GM18526 (cell line): Measurements from ENCODE around the gene FRMPD1.

Source experiments
- POLR2A ChIP-seq: IDR thresholded peaks from 3 replicates; pipeline ENCODE4 v1.6.1; 2011; ENCODE audit not compliant: insufficient read length; ENCODE audit errors: extremely low read depth

FRMPD1 gene, protein sequence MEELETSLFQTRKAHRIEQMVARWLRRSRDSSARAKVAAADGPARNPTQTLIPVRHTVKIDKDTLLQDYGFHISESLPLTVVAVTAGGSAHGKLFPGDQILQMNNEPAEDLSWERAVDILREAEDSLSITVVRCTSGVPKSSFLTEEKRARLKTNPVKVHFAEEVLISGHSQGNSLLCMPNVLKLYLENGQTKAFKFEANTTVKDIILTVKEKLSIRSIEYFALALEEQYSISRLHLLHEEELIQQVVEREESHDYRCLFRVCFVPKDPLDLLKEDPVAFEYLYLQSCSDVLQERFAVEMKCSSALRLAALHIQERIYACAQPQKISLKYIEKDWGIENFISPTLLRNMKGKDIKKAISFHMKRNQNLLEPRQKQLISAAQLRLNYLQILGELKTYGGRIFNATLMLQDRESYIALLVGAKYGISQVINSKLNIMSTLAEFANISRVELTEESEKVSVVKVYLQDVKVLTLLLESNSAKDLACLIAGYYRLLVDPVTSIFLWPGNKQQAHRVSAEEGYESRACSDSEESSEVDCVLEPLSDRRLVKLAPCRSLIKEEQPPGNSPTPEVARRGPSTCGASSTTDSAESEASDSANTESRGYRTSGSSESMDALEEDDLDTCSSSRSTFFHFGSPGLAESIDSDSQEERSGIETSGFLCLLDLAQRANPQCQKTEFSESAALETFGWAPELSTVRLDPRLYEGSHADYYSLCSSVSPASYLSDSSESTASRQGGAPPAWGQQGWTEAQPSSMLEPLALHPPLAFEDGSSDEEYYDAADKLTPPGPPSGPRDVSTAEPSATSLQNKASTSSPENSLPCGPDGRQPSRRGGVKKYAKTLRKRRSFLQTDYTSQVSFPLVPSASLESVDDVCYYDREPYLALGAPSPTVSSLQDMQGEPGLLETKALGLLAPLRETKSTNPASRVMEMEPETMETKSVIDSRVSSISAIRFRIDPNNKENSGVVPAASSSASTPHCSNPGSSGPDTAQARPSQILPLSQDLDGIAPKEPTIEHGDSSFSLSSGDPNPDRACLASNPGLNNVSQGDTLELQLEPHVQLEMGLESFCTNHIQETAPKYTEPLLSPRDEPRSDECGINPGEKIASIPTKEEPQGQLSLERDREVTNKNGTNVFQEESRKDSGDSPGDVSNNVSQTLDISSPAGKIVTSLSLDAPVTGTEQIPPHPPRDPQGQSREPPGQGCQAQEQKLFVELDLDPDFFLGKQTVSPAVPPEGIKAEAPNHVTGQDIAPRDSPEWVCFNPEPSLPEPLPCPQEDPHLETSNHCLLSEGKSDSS (N-terminal part only)

DNA sequence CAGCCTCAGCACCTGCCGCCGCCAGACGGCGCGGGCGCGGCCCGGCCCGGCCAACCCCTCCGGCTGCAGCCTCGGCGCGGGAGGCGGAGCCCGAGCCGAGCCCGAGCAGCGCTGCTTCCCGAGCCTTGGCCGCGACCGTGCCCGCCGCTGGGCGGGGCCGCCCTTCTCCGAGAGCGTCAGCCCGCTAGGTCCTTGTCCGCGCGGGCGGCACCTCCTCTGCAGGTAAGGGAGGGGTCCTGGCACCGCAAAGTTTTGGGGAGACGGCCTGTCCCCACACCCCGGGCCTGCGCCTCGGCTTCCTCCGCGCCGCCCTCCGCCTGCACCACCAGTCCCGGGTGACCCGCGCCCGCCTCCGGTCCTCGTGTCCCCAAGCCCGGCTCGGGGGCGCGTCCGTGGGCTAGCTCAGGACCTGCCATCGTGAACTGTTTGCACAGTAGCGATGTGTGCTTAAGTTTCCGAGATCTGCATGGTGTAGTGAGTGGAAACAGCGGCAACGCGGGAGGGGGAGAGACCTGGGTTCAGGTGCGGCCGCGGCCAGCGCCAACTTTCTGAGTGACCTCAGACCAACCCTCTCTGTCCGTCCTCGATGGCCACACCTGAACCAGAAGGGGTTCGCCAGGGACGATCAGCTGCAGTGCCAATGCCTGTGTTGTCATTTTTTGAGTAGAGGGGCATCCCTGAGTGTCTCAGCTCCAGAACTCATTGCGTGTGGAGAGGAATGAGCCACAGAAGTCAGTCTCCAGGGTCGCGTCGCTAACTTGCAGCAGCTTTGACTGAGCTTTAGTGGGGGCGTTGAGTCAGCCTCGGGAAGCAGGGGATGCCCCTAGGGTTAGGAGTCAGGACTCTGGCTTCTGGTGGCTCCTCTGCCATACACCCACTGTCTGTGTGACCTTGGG, at the start of gene FRMPD1:
Gene FRMPD1 (plus strand): TSS at position 82 of the 896 bp plus-strand sequence. CDS start 41,688 bp downstream, outside the sequence.
- no peak for TF ChIP-seq POLR2A

DNA sequence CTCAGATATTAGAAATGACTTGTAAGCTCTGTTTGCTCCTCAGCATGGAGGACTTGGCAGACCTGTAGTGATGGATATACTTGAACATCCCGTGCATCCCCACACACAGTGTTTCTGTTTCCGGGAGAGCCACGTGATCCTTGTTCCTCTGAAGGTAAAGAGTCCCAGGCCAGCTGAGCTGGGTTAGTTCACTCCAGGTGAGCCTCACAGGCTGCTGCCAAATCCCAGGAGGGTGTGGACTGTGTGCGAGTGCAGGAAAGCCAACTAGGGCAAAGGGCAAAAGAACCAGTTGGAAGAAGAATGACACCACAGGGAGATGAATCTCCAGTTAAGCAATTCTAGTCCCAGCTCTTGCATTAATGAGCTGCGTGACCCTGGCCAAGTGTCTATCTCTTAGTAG, 47.9 kb upstream of the FRMPD1 start:
- TF ChIP-seq POLR2A, result no peak

DNA sequence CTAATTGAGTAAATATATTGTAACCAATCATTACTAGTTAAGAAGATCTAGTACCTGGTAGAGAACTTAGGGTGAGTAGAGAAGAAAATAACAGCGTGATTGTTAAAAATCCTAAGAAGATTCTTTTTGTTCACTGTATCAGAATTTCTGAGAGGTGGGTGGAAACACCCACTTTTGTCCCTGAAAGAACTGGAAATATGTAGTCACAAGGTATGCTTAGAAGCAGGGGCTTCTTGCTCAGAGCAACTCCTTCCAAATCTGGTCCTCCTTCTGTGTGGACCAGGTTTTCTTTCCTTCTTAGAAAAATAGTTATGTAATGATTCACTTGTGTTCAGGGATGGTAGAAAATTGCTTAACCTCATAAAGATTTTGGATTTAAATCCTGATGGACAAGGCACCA, 46.5 kb upstream of the FRMPD1 start:
- TF ChIP-seq POLR2A, result no peak

DNA sequence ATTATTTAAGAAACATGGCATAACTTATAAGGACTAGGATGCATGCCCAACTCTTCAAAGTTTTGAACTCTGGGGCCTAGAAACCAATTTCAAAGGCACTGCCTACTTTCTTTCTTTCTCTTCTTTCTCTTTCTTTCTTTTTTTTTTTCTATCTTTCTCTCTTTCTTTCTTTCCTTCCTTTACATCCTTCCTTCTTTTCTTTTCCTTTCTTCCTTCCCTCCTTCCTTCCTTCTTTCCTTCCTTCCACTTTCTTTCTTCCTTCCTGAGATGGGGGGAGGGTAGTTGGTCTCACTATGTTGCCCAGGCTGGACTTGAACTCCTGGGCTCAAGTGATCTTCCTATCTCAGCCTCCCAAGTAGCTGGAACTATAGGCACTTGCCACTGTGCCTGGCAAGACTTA, 42.5 kb upstream of the FRMPD1 start:
- TF ChIP-seq POLR2A, result no peak

DNA sequence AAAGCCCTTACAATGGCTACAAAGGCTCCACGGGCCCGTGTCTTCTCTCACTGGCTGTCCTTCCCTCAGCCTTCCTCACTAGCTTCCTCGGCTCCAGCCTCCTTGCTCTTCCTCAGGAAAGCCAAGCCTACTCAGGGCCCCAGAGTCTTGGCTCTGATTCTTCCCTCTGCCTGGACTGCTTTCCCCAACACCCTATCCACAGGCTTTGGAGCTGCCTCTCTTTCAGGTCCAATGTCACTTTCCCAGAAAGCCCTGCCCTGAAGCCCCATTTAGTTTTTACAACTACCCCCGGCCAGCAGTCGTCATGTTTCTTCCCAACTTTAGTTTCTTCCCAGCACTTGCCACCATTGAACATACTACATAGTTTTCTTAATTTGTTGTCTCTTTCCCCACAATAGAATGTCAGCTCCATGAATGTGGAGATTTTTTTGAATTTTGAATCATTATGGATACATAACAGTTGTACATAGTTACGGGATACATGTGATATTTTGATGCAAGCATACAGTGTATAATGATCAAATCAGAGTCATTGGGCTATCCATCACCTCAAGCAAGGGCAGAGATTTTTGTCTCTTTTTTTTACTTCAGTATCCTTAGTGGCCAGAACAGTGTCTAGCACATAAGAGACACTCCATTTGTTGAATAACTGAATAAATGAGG, 40.9 kb upstream of the FRMPD1 start:
- no peak for TF ChIP-seq POLR2A

DNA sequence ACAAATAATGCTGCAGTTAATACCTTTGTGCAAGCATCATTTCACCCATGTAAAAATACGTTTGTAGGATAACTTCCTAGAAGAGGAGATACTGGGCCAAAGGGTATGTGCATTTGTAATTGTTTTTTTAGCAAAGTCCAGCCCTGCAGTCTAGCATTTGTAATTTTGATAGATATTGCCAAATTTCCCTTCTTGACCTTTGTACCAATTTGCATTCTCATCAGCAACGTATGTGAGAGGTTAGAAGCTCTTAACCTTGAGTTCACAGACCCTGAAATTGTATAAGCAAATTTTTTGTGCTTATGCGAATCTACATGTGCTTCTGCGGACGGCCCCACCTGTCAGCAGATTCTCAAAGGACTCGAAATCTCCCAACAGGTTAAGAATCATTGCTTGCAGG, 39.7 kb upstream of the FRMPD1 start:
- no peak for TF ChIP-seq POLR2A

DNA sequence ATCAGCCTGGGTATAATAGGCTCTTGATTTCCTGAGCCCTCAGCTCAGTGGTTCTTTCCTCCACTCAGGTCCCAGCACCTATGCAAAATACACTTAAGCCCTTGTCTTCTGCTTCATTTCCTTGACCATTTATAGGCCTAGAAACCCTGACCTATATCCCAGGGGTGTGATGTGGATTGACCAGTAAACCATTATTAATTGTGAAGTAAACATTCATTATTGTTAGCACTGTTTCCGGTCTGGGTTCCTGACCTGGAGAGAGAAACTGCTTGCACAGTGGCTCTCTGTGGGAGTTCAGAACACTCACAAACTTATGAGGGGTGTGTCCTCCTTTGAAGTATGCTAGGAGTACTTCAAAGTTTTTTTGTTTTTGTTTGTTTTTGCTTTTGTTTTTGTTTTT, 38.8 kb upstream of the FRMPD1 start:
- no peak for TF ChIP-seq POLR2A

DNA sequence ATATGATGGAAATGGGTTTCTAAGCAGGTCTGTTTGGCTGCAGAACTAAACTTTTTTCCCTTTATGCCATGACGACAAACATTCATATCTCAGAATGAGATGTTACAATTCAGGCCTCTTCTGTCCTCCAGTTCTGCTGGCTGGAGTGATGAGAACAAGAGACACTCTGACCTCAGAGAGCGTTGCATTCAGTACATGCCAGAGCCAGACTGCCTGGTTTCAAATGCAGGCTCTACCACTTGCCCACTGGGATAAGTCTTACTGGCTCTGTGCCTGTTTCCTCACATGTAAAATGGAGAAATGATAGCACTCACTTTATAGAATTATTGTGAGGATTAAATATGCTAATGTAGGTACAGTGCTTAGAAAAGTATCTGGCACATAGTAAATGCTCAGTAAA, 33.6 kb upstream of the FRMPD1 start:
- no peak for TF ChIP-seq POLR2A

DNA sequence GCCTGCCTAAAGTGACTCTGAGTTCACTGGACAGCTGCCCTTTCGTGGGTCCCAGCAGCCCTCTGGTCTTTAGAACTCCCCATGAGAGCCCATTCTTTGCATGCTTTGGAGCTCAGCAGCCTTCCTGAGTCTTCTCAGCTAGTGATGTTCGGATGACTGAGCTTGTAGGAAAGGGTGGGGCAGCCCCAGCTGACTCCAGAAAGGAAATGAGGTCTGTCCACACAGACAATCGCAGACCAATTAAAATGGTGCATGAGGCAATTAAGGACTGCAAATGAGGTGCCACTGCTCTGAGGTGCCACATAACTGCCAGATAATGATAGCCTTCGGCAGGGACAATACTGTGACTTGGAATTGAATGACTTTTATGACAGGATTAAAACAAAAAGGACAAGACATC, 32.9 kb upstream of the FRMPD1 start:
- TF ChIP-seq POLR2A, result no peak

DNA sequence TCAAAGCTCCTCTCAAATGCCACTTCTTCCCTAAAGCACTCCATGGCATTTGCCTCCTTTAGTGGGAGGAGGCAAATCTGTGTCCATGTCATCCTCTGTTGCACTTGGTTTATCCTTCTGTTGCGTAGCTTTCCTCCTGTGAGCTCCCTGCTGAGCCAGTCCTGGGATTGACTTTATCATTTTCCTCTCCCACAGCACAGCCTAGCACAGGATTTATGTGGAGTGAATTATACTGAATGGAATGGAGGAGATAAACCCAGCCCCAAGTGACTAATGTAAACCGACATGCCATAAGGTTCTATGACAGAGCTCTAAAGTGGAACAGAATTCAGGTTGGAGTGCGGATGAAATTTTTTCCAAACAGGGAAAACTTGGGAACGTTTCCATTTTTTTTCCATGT, 31.9 kb upstream of the FRMPD1 start:
- no peak for TF ChIP-seq POLR2A

DNA sequence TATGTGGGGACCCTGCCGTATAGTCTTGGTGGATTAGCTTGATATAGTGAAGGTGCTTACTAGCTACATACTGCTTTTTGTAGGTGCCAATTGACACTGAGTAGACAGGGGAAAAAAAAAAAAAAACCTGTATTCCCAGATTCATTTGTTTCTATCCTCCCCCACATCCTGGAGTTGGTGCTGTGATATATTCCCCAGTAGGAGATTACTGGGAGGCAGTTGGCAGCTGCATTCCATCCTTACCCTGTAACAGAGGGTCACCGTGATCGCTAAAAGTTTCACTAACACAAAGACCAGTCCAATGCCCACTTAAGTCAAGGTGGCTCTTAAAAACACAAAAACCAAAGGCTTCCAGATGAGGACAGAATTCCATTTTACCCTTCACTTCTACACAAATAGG, 30.9 kb upstream of the FRMPD1 start:
- no peak for TF ChIP-seq POLR2A

DNA sequence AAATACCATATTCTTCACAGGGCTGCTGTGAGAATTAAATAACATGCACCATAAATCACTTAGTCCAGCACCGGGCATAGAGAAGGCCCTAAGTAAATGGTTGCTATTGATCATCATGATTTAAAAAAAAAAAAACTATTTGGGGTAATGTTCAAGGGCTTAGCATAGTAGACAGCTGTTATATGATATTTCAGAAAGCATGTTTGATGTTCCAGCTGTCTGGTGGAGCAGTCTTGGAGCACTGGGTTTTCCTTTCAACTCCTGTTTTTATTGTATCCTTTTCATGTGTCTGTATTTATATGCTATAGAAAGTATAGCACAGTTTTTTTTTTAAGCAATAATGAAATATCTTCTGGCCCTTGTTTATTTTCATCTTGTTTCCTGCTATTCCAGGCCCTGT, 30.4 kb upstream of the FRMPD1 start:
- no peak for TF ChIP-seq POLR2A

DNA sequence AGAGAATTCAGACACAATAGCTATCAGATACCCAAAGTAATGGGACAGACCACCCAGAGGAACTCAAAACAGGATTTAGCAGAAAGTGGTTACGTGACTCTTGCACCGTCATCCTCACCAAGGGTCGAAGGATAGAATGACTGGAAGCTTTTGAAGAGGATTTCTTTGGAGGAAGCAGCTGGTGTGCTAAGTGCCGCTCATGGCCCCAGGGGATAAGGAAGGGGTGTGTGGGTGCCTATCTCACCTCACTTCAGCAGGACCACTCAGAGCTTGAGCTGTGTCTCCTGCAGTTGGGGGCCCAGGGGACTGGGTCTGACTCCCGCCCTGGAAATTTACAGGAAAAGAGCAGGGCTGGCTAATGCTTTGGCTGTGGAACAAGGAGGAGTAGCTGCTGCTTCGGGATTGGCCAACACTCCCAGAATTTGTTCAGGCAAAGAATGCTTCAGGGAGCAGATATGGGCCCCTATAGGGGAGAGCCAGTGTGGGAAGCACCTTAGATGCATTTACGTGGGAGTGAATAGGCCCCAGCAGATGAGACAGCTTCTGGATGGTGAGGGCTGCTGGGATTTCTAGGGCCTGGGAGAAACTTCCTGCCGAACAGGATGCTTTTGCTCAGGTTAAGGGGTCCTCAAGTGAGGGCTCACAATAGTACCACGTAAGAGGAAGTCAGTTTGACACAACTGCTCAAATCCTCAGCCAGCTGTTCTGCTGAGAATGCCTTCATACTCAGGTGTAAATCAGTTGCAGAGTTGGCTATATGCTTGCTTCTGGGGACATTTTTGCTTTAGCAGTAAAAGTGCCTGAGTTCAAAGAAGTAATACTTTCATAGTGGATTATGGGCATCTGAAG, 29.3 kb upstream of the FRMPD1 start:
- TF ChIP-seq POLR2A, result no peak
